ENCODE results near the gene FRG2C.
A peak's percentile ranks its signal among the peaks of the same experiment; 100 is the strongest.
"Not testable (repeated sequence)": the region's sequence is repeated elsewhere in the genome, so short reads cannot be mapped to it uniquely, and the experiment has no call there.

Gene FRG2C

GRCh38 chr3:75664028-75664427, at the start of gene FRG2C:
TSS of gene FRG2C (plus strand) at chr3:75664328. CDS start at chr3:75664380, 52 bp downstream.
- DNase-seq = not testable (repeated sequence)

GRCh38 chr3:75618666-75619305, 45.3 kb upstream of the FRG2C start:
- DNase-seq = not testable (repeated sequence)

- DNase-seq = not testable (repeated sequence)
Observed at GRCh38 chr3:75619481-75620031, 44.6 kb upstream of the FRG2C start.

- not testable (repeated sequence) for DNase-seq
Observed at GRCh38 chr3:75621772-75622171, 42.4 kb upstream of the FRG2C start.

- not testable (repeated sequence) for DNase-seq
Observed at GRCh38 chr3:75623656-75624055, 40.5 kb upstream of the FRG2C start.

- DNase-seq = not testable (repeated sequence)
Observed at GRCh38 chr3:75630887-75631535, 33.1 kb upstream of the FRG2C start.

- DNase-seq = no peak
Observed at GRCh38 chr3:75631541-75631940, 32.6 kb upstream of the FRG2C start.

GRCh38 chr3:75638947-75639346, 25.2 kb upstream of the FRG2C start:
- DNase-seq = not testable (repeated sequence)

- peak; percentile 36 for DNase-seq
Observed at GRCh38 chr3:75641107-75641517, 23.0 kb upstream of the FRG2C start.

GRCh38 chr3:75643031-75643800, 20.9 kb upstream of the FRG2C start:
- not testable (repeated sequence) for DNase-seq

- DNase-seq = not testable (repeated sequence)
Observed at GRCh38 chr3:75645548-75645947, 18.6 kb upstream of the FRG2C start.

GRCh38 chr3:75650191-75650590, 13.9 kb upstream of the FRG2C start:
- no peak for DNase-seq

- not testable (repeated sequence) for DNase-seq
Observed at GRCh38 chr3:75655101-75655904, 8.8 kb upstream of the FRG2C start.

GRCh38 chr3:75655956-75656355, 8.2 kb upstream of the FRG2C start:
- DNase-seq = not testable (repeated sequence)

GRCh38 chr3:75658411-75659107, 5.6 kb upstream of the FRG2C start:
- not testable (repeated sequence) for DNase-seq

- not testable (repeated sequence) for DNase-seq
Observed at GRCh38 chr3:75659108-75659433, 5.1 kb upstream of the FRG2C start.

- not testable (repeated sequence) for DNase-seq
Observed at GRCh38 chr3:75665626-75666025, 1.5 kb downstream of the FRG2C start.

GRCh38 chr3:75667757-75668701, 3.9 kb downstream of the FRG2C start:
- not testable (repeated sequence) for DNase-seq

GRCh38 chr3:75668759-75669347, 4.7 kb downstream of the FRG2C start:
- DNase-seq = peak; percentile 57
